ENCODE results near the gene KLHL33.

DNA sequence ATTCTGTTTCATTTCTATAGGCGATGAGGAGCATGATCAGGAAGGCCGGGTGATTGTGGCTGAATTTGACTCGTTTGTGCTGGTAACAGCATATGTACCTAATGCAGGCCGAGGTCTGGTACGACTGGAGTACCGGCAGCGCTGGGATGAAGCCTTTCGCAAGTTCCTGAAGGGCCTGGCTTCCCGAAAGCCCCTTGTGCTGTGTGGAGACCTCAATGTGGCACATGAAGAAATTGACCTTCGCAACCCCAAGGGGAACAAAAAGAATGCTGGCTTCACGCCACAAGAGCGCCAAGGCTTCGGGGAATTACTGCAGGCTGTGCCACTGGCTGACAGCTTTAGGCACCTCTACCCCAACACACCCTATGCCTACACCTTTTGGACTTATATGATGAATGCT, 21.0 kb upstream of the KLHL33 start:
- TF ChIP-seq BHLHE40 (IDR thresholded peaks at IDR 0.05; ENCODE audit: borderline replicate concordance in 1 of 2, low read depth in 2 of 2, low read length in 1 of 2) = no peak
- TF ChIP-seq CBX5 (IDR thresholded peaks at IDR 0.05; ENCODE audit: low read depth) = no peak
- TF ChIP-seq POLR2AphosphoS5 (IDR thresholded peaks at IDR 0.05; ENCODE audit: low read length) = peak; percentile 40
- TF ChIP-seq, protein P1, sequence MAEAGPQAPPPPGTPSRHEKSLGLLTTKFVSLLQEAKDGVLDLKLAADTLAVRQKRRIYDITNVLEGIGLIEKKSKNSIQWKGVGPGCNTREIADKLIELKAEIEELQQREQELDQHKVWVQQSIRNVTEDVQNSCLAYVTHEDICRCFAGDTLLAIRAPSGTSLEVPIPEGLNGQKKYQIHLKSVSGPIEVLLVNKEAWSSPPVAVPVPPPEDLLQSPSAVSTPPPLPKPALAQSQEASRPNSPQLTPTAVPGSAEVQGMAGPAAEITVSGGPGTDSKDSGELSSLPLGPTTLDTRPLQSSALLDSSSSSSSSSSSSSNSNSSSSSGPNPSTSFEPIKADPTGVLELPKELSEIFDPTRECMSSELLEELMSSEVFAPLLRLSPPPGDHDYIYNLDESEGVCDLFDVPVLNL (IDR thresholded peaks at IDR 0.05; ENCODE audit: low read depth, low read length) = no peak
- TF ChIP-seq, protein P2, sequence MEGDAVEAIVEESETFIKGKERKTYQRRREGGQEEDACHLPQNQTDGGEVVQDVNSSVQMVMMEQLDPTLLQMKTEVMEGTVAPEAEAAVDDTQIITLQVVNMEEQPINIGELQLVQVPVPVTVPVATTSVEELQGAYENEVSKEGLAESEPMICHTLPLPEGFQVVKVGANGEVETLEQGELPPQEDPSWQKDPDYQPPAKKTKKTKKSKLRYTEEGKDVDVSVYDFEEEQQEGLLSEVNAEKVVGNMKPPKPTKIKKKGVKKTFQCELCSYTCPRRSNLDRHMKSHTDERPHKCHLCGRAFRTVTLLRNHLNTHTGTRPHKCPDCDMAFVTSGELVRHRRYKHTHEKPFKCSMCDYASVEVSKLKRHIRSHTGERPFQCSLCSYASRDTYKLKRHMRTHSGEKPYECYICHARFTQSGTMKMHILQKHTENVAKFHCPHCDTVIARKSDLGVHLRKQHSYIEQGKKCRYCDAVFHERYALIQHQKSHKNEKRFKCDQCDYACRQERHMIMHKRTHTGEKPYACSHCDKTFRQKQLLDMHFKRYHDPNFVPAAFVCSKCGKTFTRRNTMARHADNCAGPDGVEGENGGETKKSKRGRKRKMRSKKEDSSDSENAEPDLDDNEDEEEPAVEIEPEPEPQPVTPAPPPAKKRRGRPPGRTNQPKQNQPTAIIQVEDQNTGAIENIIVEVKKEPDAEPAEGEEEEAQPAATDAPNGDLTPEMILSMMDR (IDR thresholded peaks at IDR 0.05 in 2 of 3, conservative IDR thresholded peaks at IDR 0.05 in 1 of 3; ENCODE audit: control insufficient read depth in 2 of 3, extremely low read depth in 1 of 3, insufficient read depth in 1 of 3, low read depth in 3 of 3, low read length in 3 of 3) = no peak
- TF ChIP-seq TCF12 (IDR thresholded peaks at IDR 0.05; ENCODE audit: low read depth, low read length) = no peak
- no peak for TF ChIP-seq CEBPB (IDR thresholded peaks at IDR 0.05; ENCODE audit: borderline replicate concordance in 1 of 2, low read depth in 2 of 2, low read length in 2 of 2)
- TF ChIP-seq ZNF24 (IDR thresholded peaks at IDR 0.05) = no peak
- TF ChIP-seq FOXM1 (IDR thresholded peaks at IDR 0.05; ENCODE audit: low read depth, low read length) = no peak
- no peak for TF ChIP-seq ZNF207 (IDR thresholded peaks at IDR 0.05; ENCODE audit: borderline replicate concordance)
- TF ChIP-seq, protein P3, sequence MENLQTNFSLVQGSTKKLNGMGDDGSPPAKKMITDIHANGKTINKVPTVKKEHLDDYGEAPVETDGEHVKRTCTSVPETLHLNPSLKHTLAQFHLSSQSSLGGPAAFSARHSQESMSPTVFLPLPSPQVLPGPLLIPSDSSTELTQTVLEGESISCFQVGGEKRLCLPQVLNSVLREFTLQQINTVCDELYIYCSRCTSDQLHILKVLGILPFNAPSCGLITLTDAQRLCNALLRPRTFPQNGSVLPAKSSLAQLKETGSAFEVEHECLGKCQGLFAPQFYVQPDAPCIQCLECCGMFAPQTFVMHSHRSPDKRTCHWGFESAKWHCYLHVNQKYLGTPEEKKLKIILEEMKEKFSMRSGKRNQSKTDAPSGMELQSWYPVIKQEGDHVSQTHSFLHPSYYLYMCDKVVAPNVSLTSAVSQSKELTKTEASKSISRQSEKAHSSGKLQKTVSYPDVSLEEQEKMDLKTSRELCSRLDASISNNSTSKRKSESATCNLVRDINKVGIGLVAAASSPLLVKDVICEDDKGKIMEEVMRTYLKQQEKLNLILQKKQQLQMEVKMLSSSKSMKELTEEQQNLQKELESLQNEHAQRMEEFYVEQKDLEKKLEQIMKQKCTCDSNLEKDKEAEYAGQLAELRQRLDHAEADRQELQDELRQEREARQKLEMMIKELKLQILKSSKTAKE (IDR thresholded peaks at IDR 0.05; ENCODE audit: low read depth, poor library complexity, severe bottlenecking) = no peak
- no peak for TF ChIP-seq MYC (IDR thresholded peaks at IDR 0.05; ENCODE audit: insufficient read depth, insufficient read length, insufficient replicate concordance, low read length, severe bottlenecking)
- TF ChIP-seq MTA3 (IDR thresholded peaks at IDR 0.05; ENCODE audit: borderline replicate concordance, low read length) = peak; percentile 28

Measured in GM12878 (cell line).